ENCODE measurements around the gene SELPLG. TPM values are rescaled to one million over a fixed set of nuclear protein-coding genes. Genes with fewer than 3 reads are reported as not detected.
"Not testable (repeated sequence)": the region's sequence is repeated elsewhere in the genome, so short reads cannot be mapped to it uniquely, and the experiment has no call there.

SELPLG gene
- total RNA-seq, 4 donors from 2014 or later, result 2.1 to 6.0 (median 2.8) TPM

- no peak overlapping the region for H3K4me3 ChIP-seq (replicated peaks in 1 of 3)
- no peaks in the 10 kb centered on the region for H3K36me3 ChIP-seq
- peak overlapping the region in 1 of 3 donors; percentile 41 for H3K27ac ChIP-seq
- no peaks in the 10 kb centered on the region for H3K27me3 ChIP-seq
- intact Hi-C loops (cut with DNase I), result loop anchor here (2.0 to 10.0 kb wide), 2 partner anchors 69 to 137 kb away; partner anchors contain the start of gene CORO1C
- no peaks in the 10 kb centered on the region for H3K9me3 ChIP-seq
- DNase-seq, result no peak
- TF ChIP-seq, protein P1, sequence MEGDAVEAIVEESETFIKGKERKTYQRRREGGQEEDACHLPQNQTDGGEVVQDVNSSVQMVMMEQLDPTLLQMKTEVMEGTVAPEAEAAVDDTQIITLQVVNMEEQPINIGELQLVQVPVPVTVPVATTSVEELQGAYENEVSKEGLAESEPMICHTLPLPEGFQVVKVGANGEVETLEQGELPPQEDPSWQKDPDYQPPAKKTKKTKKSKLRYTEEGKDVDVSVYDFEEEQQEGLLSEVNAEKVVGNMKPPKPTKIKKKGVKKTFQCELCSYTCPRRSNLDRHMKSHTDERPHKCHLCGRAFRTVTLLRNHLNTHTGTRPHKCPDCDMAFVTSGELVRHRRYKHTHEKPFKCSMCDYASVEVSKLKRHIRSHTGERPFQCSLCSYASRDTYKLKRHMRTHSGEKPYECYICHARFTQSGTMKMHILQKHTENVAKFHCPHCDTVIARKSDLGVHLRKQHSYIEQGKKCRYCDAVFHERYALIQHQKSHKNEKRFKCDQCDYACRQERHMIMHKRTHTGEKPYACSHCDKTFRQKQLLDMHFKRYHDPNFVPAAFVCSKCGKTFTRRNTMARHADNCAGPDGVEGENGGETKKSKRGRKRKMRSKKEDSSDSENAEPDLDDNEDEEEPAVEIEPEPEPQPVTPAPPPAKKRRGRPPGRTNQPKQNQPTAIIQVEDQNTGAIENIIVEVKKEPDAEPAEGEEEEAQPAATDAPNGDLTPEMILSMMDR (IDR thresholded peaks at IDR 0.05), result no peak
- TF ChIP-seq POLR2A (IDR thresholded peaks at IDR 0.05), result no peak
- peaks cover 0 to 14% of the 10 kb centered on the region in 2 donors for H3K4me1 ChIP-seq
- 90 to 92% methylated on average over 6 of the region's 6 CpGs for WGBS, 2 donors
These were observed 32.0 kb upstream of the SELPLG start for GRCh38 chr12:108665608-108666202.

DNA sequence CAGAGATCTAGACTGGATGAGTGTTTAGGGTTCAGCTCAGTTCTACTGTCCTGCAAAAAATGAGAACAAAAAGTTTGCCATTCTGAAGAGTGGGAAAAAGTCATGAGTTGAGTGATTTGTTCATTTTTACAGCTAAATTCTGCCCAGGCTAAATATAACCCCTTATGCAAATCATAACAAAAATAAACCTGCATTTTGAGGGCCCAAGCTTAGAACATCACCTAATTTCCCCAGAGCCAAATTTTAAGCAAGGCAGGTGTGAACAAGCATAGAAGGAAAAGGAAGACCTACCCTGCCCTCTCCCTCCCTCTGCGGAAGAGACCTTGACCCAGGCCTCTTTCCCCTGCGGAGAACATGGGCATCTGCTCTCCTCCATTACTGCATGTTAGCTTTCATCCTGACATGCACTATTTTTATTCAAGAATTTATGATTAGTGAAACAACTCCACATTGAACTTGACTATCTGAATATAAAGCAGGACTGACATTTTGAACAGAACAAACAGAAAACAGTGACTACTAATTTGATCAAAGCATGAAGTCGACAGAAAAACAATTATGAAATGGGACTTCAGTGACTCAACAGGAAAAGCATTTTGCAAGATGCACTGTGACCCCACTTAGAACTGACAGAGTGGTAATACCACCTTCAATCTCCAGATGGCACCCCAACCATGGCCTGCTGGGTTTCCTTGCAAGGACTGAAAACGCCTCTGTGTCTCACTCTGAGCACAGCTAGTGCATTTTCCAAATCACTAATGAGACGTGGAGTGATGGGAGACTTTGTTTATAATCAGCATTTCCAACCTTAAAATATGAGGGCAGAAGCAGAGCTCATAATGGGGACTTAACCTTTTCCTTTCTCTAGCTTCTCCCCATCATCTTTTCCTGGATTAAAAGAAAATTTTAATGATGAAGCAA is 30.9 kb upstream of the SELPLG start:
- peak; percentile 81 to 84 for DNase-seq
- Histone ChIP-seq H3K4me3 (replicated peaks in 1 of 3) (no peak overlapping the region), H3K4me1 (peaks cover 0 to 14% of the 10 kb centered on the region in 2 donors), H3K27ac (peak overlapping the region; percentile 65 to 84 (median 80)), H3K9me3 (no peaks in the 10 kb centered on the region), H3K36me3 (no peaks in the 10 kb centered on the region), H3K27me3 (no peaks in the 10 kb centered on the region)
- TF ChIP-seq, protein P1 (IDR thresholded peaks at IDR 0.05), result peak; percentile 77 to 99 (median 94)
- TF ChIP-seq POLR2A (IDR thresholded peaks at IDR 0.05), result no peak
- intact Hi-C loops (cut with DNase I), result loop anchor here (2.0 to 10.0 kb wide), 2 partner anchors 70 to 138 kb away; partner anchors contain the start of gene CORO1C
- 20% methylated on average over 5 of the region's 5 CpGs for WGBS, 2 donors

GRCh38 chr12:108663324-108664015 is 29.8 kb upstream of the SELPLG start:
- DNase-seq, result no peak
- 97 to 99% methylated on average over 4 of the region's 4 CpGs for whole genome bisulfite sequencing, 2 donors
- intact Hi-C loops (cut with DNase I), result loop anchor here (2.0 to 10.0 kb wide), 2 partner anchors 71 to 139 kb away; partner anchors contain the start of gene CORO1C
- H3K4me3 ChIP-seq (replicated peaks in 1 of 3), result no peak overlapping the region
- no peak for TF ChIP-seq POLR2A (IDR thresholded peaks at IDR 0.05)
- TF ChIP-seq, protein P1 (IDR thresholded peaks at IDR 0.05), result no peak
- no peaks in the 10 kb centered on the region for H3K9me3 ChIP-seq
- H3K27ac ChIP-seq, result peak overlapping the region; percentile 65 to 84 (median 80)
- H3K36me3 ChIP-seq, result peaks cover 0 to 2% of the 10 kb centered on the region in 2 donors
- H3K27me3 ChIP-seq, result no peaks in the 10 kb centered on the region
- peaks cover 0 to 14% of the 10 kb centered on the region in 2 donors for H3K4me1 ChIP-seq

DNA sequence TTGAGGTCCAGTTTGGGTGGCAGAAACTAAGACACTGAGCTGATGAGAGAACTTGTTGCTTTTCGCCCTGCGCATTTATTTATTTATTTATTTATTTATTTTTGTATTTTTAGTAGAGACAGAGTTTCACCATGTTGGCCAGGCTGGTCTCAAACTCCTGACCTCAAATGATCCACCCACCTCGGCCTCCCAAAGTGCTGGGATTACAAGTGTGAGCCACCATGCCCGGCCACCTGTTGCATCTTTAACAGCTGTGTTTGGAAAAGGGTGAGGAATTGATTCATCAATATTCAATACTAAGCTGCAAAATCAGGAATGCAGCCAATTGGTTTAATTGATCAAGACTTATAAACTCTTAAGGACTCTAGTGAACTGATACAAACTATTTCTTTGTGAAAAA is 24.4 kb upstream of the SELPLG start:
- DNase-seq; intact Hi-C loops (cut with DNase I); H3K9me3 ChIP-seq; H3K27me3 ChIP-seq; H3K36me3 ChIP-seq; H3K27ac ChIP-seq; H3K4me3 ChIP-seq (replicated peaks in 1 of 3): not testable (repeated sequence)
- H3K4me1 ChIP-seq, result peaks cover 0 to 17% of the 10 kb centered on the region in 2 donors
- WGBS, 2 donors, result 99% methylated on average over 4 of the region's 4 CpGs

GRCh38 chr12:108657130-108657745 is 23.5 kb upstream of the SELPLG start:
- DNase-seq, result peak; percentile 47 to 55
- Histone ChIP-seq H3K27me3 (no peaks in the 10 kb centered on the region), H3K36me3 (peaks cover 0 to 3% of the 10 kb centered on the region in 2 donors), H3K9me3 (no peaks in the 10 kb centered on the region), H3K4me1 (peaks cover 0 to 21% of the 10 kb centered on the region in 2 donors), H3K27ac (peak overlapping the region in 2 of 3 donors; percentile 10 to 39), H3K4me3 (replicated peaks in 1 of 3) (no peak overlapping the region)
- WGBS, 2 donors, result 58 to 69% methylated on average over 10 of the region's 10 CpGs
- intact Hi-C loops (cut with DNase I), result no loop called here
- TF ChIP-seq, protein P1 (IDR thresholded peaks at IDR 0.05), result no peak
- no peak for TF ChIP-seq POLR2A (IDR thresholded peaks at IDR 0.05)

- H3K9me3 ChIP-seq; DNase-seq; H3K27me3 ChIP-seq; H3K4me3 ChIP-seq (replicated peaks in 1 of 3); H3K36me3 ChIP-seq; intact Hi-C loops (cut with DNase I): not testable (repeated sequence)
- H3K27ac ChIP-seq, result peak overlapping the region in 1 of 3 donors; percentile 17
- H3K4me1 ChIP-seq, result peaks cover 0 to 23% of the 10 kb centered on the region in 2 donors
- WGBS, 2 donors, result 90 to 93% methylated on average over 6 to 8 of the region's 24 CpGs
These were observed 22.6 kb upstream of the SELPLG start for GRCh38 chr12:108656247-108656646.

GRCh38 chr12:108655812-108656175 is 22.1 kb upstream of the SELPLG start:
- H3K27ac ChIP-seq; H3K27me3 ChIP-seq; H3K9me3 ChIP-seq; H3K4me3 ChIP-seq (replicated peaks in 1 of 3); DNase-seq; intact Hi-C loops (cut with DNase I); H3K36me3 ChIP-seq: not testable (repeated sequence)
- H3K4me1 ChIP-seq, result peaks cover 0 to 23% of the 10 kb centered on the region in 2 donors
- 95% methylated on average over 13 of the region's 28 CpGs; no CpG with 5 or more reads in 1 of the 2 donors for WGBS, 2 donors
